Measurements from ENCODE around the gene CLDN25. TPM values are rescaled to one million over a fixed set of nuclear protein-coding genes. Genes with fewer than 3 reads are reported as not detected.
"Not testable (repeated sequence)": the region's sequence is repeated elsewhere in the genome, so short reads cannot be mapped to it uniquely, and the experiment has no call there.

Gene CLDN25
- polyA plus RNA-seq (2013, experiment 1 of 2; ENCODE audit: insufficient read length), result not detected
- polyA plus RNA-seq (2013, experiment 2 of 2; ENCODE audit: insufficient read length), result not detected

- DNase-seq, result no peak
These were observed at the start of gene CLDN25 for GRCh38 chr11:113779496-113779895. TSS of gene CLDN25 (plus strand) at chr11:113779796. CDS start at chr11:113779796, 0 bp downstream.

GRCh38 chr11:113730887-113731726 is 48.5 kb upstream of the CLDN25 start:
- peak; percentile 49 for DNase-seq

GRCh38 chr11:113732092-113732491 is 47.5 kb upstream of the CLDN25 start:
- no peak for DNase-seq

- DNase-seq, result peak; percentile 13
These were observed 43.3 kb upstream of the CLDN25 start for GRCh38 chr11:113736323-113736722.

- no peak for DNase-seq
These were observed 26.7 kb upstream of the CLDN25 start for GRCh38 chr11:113752932-113753331.

- DNase-seq, result no peak
These were observed 19.4 kb upstream of the CLDN25 start for GRCh38 chr11:113760241-113760640.

- DNase-seq, result not testable (repeated sequence)
These were observed 16.6 kb upstream of the CLDN25 start for GRCh38 chr11:113763040-113763439.

- DNase-seq, result no peak
These were observed 14.9 kb upstream of the CLDN25 start for GRCh38 chr11:113764527-113765219.

- DNase-seq, result no peak
These were observed 7.6 kb upstream of the CLDN25 start for GRCh38 chr11:113771964-113772363.

- peak; percentile 13 for DNase-seq
These were observed 6.5 kb upstream of the CLDN25 start for GRCh38 chr11:113773092-113773415.

- peak; percentile 98 for DNase-seq
These were observed 6.0 kb upstream of the CLDN25 start, which contains the start of gene ZW10 for GRCh38 chr11:113773416-113774173. TSS of gene ZW10 (minus strand) at chr11:113773692. CDS start at chr11:113773666, 26 bp downstream.

GRCh38 chr11:113774174-113774503 is 5.5 kb upstream of the CLDN25 start:
- no peak for DNase-seq

- peak; percentile 2 for DNase-seq
These were observed 1.3 kb upstream of the CLDN25 start for GRCh38 chr11:113778111-113778910.

GRCh38 chr11:113781682-113782081 is 2.1 kb downstream of the CLDN25 start:
- DNase-seq, result no peak

GRCh38 chr11:113782134-113782533 is 2.5 kb downstream of the CLDN25 start:
- DNase-seq, result no peak

- not testable (repeated sequence) for DNase-seq
These were observed 9.4 kb downstream of the CLDN25 start for GRCh38 chr11:113789016-113789415.

GRCh38 chr11:113789675-113790320 is 10.2 kb downstream of the CLDN25 start:
- no peak for DNase-seq

GRCh38 chr11:113796663-113797259 is 17.2 kb downstream of the CLDN25 start:
- peak; percentile 42 for DNase-seq

- DNase-seq, result no peak
These were observed 23.0 kb downstream of the CLDN25 start for GRCh38 chr11:113802621-113803020.

GRCh38 chr11:113805640-113806039 is 26.0 kb downstream of the CLDN25 start:
- DNase-seq, result no peak

GRCh38 chr11:113806406-113806805 is 26.8 kb downstream of the CLDN25 start:
- DNase-seq, result peak; percentile 7

All from fibroblast of skin of abdomen (primary cell).